ENCODE results near the gene COL2A1.

The COL2A1 gene

DNA sequence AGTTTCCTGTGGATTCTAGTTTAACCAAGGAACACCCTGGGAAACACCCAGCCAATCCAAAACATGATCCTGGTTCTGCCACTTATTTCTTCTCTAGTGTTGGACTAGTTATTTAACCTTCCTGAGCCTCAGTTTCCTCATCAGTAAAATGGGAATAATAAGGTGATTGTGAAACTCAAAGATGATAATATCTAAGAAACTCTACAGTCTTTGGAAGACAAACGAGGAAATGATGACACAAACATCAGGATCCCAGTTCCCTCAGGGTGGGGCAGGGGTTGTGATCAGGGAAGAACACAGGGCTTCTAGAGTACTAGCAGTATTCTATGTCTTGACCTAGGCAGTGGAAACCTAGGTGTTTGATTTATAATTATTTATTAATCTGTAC lies 58.9 kb downstream of the COL2A1 start:
- no peak for DNase-seq (ENCODE audit: low read depth in 2 of 2)

DNA sequence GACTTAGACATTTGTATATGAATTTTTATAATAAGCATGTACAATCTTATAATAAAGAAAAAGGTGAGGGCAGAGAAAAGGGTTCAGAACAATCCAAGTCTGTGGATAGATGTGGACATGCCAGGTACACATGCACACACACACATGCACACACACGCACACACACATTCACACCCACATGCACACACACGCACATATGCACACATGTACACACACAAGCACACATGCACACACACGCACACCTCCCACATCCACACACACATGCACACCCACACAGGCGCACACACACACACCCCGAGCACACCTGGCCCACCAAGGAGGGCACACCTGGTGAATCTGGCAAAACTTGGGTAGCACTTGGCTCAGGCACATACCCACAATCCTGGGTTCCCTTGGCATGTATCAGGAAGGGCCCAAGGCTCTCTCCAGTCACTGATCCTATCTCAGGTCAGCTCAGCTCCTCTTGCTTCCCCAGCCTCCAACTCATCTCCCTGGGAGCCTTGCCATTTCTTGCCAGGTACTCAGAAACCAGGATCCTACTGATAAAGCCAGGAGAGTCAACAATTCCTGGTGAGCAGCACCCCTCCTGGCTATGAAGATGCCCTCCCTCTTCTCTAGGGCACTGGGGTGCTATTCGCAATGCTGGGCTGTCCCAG lies 59.5 kb downstream of the COL2A1 start:
- DNase-seq (ENCODE audit: low read depth in 2 of 2): no peak

DNA sequence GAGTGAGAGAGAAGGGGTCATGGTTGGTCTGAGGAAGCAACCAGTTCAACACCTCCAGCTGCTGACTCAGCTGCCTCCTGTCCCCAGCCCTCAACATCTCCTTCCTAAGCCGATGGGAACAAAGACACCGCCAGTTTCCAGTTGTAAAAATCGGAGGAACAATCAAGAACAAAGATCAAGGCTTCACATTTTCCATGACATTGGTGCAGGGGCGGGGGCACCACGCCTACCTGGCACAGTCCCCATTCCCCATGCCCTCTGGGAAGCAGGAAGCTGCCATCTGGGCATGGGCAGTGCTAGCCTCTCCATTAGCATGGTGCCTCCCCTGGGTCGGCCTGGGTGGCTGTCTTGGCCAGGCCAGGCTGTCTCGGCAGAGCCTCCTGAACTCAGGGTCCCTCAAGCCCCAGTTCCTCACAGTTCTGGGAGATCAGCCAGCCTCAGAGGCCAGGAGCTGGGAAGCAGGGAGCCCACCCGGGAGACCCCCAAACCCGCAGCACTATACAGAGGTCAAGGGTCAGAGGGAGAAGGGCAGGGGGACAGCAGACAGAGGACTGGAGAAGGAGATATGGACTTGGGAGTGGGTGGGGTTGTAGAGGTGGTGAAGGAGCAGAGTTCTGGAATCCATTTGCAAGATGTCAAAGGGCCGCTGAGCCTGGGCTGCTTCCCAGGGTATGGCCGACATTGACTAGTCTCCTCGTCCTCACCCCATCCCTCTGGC lies 60.5 kb downstream of the COL2A1 start:
- no peak for DNase-seq (ENCODE audit: low read depth in 2 of 2)

DNA sequence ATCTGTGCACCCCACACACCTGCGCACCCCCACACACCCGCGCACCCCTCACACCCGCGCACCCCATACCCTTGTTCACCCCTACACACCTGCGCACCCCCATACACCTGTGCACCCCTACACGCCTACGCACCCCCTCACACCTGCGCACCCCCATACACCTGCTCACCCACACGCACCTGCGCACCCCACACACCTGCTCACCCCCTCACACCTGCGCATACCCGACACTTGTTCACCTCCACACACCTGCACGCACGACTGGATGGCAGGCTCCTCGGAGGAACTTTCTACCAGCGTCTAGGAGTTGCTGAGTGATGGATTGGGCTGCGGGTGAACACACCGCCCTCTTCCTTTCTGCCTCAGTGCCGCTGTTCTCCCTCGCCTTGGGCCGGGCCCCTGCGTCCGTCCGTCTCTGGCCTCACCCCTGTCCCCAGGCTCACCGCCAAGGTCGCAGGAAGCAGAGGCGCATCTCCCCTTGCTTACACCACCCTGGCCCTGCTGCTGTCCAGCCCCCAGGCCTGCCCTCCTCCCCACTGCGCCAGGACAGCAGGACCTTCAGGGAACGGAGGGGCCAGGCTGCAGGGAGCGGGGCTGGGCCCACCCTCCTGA lies 61.6 kb downstream of the COL2A1 start:
- no peak for DNase-seq (ENCODE audit: low read depth in 2 of 2)

DNA sequence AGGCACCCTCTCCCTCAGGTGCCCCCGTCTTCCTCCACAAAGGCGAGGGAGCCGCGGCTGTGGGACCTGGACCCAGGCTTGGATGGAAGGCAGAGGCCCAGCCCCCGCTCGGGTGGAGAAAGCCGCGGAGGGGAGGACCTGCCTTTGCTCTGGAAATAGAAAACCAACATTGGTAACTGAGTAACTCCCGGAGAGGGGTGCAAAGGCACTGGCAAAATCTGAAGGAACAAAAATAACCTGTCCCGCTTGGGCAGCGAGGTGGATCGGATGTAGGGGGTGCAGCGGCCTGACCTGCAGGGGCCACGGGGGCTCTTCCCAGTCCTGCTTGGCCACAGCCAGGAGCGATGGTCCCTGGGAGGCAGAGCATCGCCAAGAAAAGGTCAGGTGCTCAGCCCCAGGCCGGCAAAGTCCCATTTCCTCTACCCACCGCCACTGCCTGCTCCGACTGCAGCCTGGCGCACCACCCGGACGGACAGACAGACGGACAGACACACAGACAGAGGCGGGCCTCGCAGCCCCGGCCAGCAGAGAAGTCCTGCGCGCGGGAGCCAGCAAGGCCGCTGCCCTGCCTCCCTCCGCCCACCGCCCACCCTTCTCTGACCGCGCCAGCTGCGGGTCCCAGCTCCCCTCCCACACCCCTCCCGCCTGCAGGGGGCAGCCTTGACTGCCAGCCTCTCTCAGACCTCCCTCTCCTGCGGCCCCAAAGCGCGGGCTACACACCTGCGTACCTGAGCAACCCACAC lies 62.2 kb downstream of the COL2A1 start:
- DNase-seq (ENCODE audit: low read depth in 2 of 2): peak; percentile 27 to 44

DNA sequence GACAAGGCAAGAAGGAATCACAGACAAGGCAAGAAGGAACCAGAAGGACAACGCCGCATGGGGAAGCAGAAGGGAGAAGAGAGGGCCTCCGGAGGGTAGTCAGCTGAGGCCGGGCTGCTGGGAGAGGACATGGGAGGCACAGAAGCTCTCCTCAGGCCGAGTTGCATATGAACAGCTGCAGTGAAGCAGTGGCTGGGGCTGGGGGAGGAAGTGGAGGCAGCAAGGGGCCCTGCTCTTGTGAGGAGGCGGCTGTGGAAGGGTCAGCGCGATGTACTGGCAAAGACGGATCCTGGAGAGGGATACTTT lies 62.8 kb downstream of the COL2A1 start:
- no peak for DNase-seq (ENCODE audit: low read depth in 2 of 2)

DNA sequence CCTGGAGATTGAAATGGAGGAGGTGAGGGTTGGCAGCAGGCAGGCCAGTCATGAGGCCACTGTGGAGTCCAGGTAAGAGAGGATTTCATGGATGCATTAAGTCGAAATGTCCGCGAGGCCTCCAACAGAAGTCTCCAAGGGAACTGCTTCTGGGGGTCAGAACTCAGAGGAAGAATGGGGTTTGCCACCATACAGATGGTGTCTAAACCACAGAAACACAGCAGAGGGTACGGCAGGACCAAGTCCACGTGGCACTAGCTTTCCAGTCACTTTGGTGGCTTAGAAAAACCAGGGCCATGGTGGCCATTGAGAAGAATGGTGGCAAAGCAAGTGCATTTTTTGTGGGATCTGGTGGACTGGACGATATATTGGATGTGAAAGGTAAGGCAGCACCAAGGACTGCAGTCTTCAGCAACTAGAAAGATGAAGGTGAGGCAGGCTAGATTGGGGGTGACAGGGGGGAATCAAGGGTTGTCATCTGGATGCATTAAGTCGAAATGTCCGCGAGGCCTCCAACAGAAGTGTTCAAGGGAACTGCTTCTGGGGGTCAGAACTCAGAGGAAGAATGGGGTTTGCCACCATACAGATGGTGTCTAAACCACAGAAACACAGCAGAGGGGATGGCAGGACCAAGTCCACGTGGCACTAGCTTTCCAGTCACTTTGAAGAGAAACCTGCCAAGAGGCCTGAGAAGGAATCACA lies 63.4 kb downstream of the COL2A1 start:
- no peak for DNase-seq (ENCODE audit: low read depth in 2 of 2)

DNA sequence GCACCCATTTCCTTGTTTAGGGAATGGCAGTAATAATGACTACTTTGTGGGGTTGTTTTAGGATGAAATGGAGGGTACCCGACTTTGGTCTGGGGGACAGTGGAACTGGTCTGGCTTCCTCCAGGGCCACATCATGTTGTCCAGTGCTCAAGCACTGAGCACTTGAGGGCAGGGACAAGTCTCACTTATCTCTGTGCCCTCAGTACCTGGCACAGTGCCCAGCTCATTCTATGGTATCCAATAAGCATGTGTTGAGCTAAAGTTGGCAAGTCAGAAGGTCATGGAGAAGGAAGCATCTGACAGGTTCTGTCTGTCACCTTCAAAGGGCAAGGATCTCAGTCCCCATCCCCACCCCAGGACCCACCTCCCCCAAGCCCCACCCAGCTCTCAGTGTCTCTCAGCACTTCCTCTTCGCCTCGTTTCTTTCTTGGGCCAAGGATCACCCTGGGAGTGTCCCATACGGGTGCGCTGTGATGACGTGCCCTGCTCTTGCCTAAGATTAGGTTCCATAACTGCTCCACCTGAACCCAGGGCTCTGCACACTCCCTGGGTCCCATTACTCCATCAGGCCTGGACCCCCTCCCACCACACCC lies 65.2 kb downstream of the COL2A1 start:
- no peak for DNase-seq (ENCODE audit: low read depth in 2 of 2)

DNA sequence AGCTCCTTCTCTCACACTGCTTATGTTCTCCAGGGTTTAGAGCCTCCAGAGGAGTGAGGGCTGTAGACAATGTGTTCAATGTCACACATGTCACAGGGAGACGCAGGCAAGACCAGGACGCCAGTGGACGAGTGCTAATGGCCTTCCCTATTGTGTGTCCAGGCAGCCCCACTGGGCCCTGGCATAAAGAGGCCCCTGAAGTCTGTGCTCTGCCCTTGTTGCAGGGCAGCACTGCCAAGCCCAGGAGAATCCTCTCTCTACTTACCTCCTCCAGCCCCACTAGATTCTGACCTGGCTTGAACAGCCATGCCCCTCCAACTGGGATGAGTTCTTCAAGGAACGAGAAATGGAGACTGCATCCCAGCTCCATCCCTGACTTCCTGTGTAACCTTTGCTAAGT lies 65.7 kb downstream of the COL2A1 start:
- DNase-seq (ENCODE audit: low read depth in 2 of 2): no peak

DNA sequence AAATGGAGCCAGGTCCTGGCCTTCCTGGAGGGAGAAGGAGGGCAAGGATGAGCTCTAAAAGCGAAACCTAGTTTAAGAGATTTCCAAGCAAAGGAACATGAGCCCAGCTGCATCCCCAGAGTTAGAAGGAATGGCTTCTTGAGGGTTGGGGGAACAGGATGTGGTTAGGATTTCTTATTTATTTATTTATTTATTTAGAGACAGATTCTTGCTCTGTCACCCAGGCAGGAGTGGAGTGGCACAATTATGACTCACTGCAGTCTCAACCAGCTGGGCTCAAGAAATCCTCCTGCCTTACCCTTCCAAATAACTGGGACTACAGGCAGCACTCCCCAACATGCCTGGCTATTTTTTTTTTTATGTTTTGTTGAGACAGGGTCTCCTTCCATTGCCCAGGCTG lies 66.2 kb downstream of the COL2A1 start:
- no peak for DNase-seq (ENCODE audit: low read depth in 2 of 2)

DNA sequence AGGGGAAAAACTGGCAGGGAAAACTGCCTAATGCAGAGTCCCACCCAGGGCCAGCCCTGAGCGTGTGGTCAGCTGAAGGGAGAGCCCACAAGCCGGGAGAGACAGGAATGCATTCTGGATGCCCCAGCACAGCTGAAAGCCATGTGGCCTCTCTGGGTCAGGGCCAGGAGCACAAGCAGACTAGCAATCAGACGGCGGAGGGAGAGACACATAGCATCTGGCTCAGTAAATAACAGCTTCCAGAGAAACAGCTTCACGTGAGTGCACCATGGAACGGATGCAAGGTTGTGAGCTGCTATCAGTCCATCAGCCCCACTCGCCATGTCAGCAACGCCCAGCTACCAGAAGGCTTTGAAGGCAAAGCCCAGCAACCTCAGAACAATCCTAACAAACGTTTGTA lies 69.1 kb downstream of the COL2A1 start:
- no peak for DNase-seq (ENCODE audit: low read depth in 2 of 2)

DNA sequence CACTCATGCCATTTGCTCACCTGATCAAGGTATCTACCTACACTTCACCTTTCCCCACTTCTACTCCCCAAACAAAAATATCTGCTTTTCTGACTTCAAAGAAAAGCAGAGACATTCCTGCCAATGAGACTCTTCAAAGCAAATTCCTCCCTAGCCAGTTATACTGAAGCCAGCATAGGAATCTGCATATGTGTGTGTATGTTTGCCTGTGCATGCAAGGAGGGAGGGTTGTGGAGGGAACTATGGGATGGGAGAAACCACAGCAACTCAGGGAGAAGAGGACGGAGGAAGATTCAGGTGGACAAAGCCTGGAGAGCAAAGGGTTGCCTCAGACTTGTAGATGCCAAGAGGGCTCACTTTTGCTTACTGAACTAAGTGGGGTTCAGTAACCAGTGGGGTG lies 73.1 kb downstream of the COL2A1 start:
- DNase-seq (ENCODE audit: low read depth in 2 of 2): no peak

DNA sequence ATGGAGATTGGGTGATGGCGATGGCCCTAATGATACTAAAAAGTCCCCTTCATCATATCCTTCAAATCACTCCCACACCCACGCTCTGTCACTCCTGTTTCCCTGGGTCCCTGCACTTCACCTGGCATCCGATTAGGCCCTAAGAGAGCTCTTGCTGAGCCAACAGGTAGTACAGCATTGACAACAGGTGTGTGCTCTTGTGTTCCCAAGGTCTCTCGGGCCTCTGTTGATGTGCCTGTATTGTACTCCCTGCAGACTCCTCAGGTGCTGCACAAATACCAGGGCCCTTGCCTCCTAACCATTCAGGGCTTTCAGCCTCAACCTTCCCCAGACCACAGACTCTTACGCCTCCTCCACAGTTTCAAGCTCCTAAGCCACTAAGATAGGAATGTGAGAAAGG lies 73.6 kb downstream of the COL2A1 start:
- no peak for DNase-seq (ENCODE audit: low read depth in 2 of 2)

DNA sequence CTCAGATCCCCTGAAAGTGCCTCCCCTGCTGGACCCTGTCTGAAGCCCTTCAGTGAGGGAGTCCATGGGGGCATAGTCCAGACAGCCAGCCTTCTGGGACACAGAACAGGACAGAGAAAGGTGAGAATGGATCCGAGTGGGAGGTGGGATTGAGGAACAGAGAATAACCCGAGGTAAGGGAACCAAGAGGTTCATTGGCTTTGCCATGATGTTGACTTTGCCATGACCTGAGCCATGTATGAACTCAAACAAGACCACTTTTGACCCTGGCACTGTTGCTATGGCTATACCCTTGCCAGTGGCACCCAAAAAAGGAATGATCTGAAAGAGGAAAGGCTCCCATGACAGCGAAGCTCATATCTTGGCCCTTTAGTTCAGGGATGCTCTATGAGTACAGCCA lies 76.9 kb downstream of the COL2A1 start:
- no peak for DNase-seq (ENCODE audit: low read depth in 2 of 2)
